IPS-18c (cell line): ENCODE data around the gene CERKL.

Source experiments
- H3K4me3 ChIP-seq: 2 replicates; pipeline ENCODE4 v1.7.0; 2013; ENCODE audit warnings: low read depth, mild to moderate bottlenecking, low read length, moderate library complexity; ENCODE audit not compliant: insufficient read depth
- H3K9me3 ChIP-seq: one replicate; pipeline ENCODE4 v1.6.1; 2013; ENCODE audit warnings: mild to moderate bottlenecking, low read length, moderate library complexity; ENCODE audit not compliant: control insufficient read depth, insufficient read depth

The CERKL gene

GRCh38 chr2:181648478-181649155, 8.3 kb downstream of the CERKL start:
- H3K9me3 ChIP-seq, result no peaks in the 10 kb centered on the region
- H3K4me3 ChIP-seq, result no peak overlapping the region

GRCh38 chr2:181646415-181646987, 10.4 kb downstream of the CERKL start:
- H3K9me3 ChIP-seq, result no peaks in the 10 kb centered on the region
- no peak overlapping the region for H3K4me3 ChIP-seq

GRCh38 chr2:181643151-181643550, 13.8 kb downstream of the CERKL start:
- Histone ChIP-seq H3K4me3 (no peak overlapping the region), H3K9me3 (no peaks in the 10 kb centered on the region)

- H3K9me3 ChIP-seq, result no peaks in the 10 kb centered on the region
Observed at GRCh38 chr2:181642086-181642485, 14.8 kb downstream of the CERKL start.

GRCh38 chr2:181639686-181640085, 17.2 kb downstream of the CERKL start:
- no peak overlapping the region for H3K4me3 ChIP-seq
- H3K9me3 ChIP-seq, result no peaks in the 10 kb centered on the region

More at GRCh38 chr2:181642086-181642485, 14.8 kb downstream of the CERKL start:
- H3K4me3 ChIP-seq, result no peak overlapping the region

- no peak overlapping the region for H3K4me3 ChIP-seq
- H3K9me3 ChIP-seq, result no peaks in the 10 kb centered on the region
Observed at GRCh38 chr2:181632733-181633401, 24.0 kb downstream of the CERKL start.

GRCh38 chr2:181628590-181629585, 28.0 kb downstream of the CERKL start:
- no peak overlapping the region for H3K4me3 ChIP-seq
- H3K9me3 ChIP-seq, result no peaks in the 10 kb centered on the region

- H3K4me3 ChIP-seq, result no peak overlapping the region
- H3K9me3 ChIP-seq, result no peaks in the 10 kb centered on the region
Observed at GRCh38 chr2:181627545-181627944, 29.4 kb downstream of the CERKL start.

GRCh38 chr2:181626671-181627070, 30.2 kb downstream of the CERKL start:
- no peak overlapping the region for H3K4me3 ChIP-seq
- no peaks in the 10 kb centered on the region for H3K9me3 ChIP-seq

GRCh38 chr2:181623159-181623558, 33.7 kb downstream of the CERKL start:
- Histone ChIP-seq H3K9me3 (no peaks in the 10 kb centered on the region), H3K4me3 (no peak overlapping the region)

GRCh38 chr2:181621779-181622490, 35.0 kb downstream of the CERKL start:
- no peaks in the 10 kb centered on the region for H3K9me3 ChIP-seq
- H3K4me3 ChIP-seq, result no peak overlapping the region

GRCh38 chr2:181619516-181619915, 37.4 kb downstream of the CERKL start:
- Histone ChIP-seq H3K4me3 (no peak overlapping the region), H3K9me3 (no peaks in the 10 kb centered on the region)

- Histone ChIP-seq H3K4me3 (no peak overlapping the region), H3K9me3 (no peaks in the 10 kb centered on the region)
Observed at GRCh38 chr2:181616715-181617114, 40.2 kb downstream of the CERKL start.

- no peak overlapping the region for H3K4me3 ChIP-seq
- no peaks in the 10 kb centered on the region for H3K9me3 ChIP-seq
Observed at GRCh38 chr2:181614874-181615638, 41.8 kb downstream of the CERKL start.

- no peak overlapping the region for H3K4me3 ChIP-seq
- no peaks in the 10 kb centered on the region for H3K9me3 ChIP-seq
Observed at GRCh38 chr2:181613241-181613640, 43.7 kb downstream of the CERKL start.
